GM19043 (cell line): ENCODE results near the gene UNCX.
"Not testable (repeated sequence)": the region's sequence is repeated elsewhere in the genome, so short reads cannot be mapped to it uniquely, and the experiment has no call there.

ENCODE experiments used
- ATAC-seq: cut with Tn5 transposase; IDR thresholded peaks from one replicate; pipeline ENCODE4 v1.9.1; 2021; ENCODE audit warnings: low read depth; ENCODE audit not compliant: unreplicated experiment

Gene UNCX

GRCh38 chr7:1232623-1233332, at the start of gene UNCX:
Gene UNCX, plus strand, starts transcription at chr7:1232872. Its CDS starts 146 bp downstream, at chr7:1233018.
- ATAC-seq = no peak

GRCh38 chr7:1187127-1187526, 45.5 kb upstream of the UNCX start:
- ATAC-seq = no peak

GRCh38 chr7:1188720-1189294, 43.9 kb upstream of the UNCX start:
- ATAC-seq = no peak

- ATAC-seq = no peak
Measured at GRCh38 chr7:1189986-1190772, 42.5 kb upstream of the UNCX start.

- ATAC-seq = no peak
Measured at GRCh38 chr7:1192171-1192676, 40.4 kb upstream of the UNCX start.

GRCh38 chr7:1193593-1194424, 38.9 kb upstream of the UNCX start:
- no peak for ATAC-seq

- not testable (repeated sequence) for ATAC-seq
Measured at GRCh38 chr7:1196441-1196840, 36.2 kb upstream of the UNCX start.

- no peak for ATAC-seq
Measured at GRCh38 chr7:1196950-1197349, 35.7 kb upstream of the UNCX start.

- ATAC-seq = no peak
Measured at GRCh38 chr7:1197997-1198625, 34.6 kb upstream of the UNCX start.

GRCh38 chr7:1200045-1200444, 32.6 kb upstream of the UNCX start:
- no peak for ATAC-seq

- no peak for ATAC-seq
Measured at GRCh38 chr7:1201916-1202315, 30.8 kb upstream of the UNCX start.

GRCh38 chr7:1202914-1203313, 29.8 kb upstream of the UNCX start:
- ATAC-seq = not testable (repeated sequence)

- ATAC-seq = no peak
Measured at GRCh38 chr7:1204460-1205140, 28.1 kb upstream of the UNCX start.

GRCh38 chr7:1205742-1206141, 26.9 kb upstream of the UNCX start:
- ATAC-seq = not testable (repeated sequence)

- ATAC-seq = no peak
Measured at GRCh38 chr7:1209097-1209496, 23.6 kb upstream of the UNCX start.

- ATAC-seq = no peak
Measured at GRCh38 chr7:1210321-1210978, 22.2 kb upstream of the UNCX start.

GRCh38 chr7:1210979-1211608, 21.6 kb upstream of the UNCX start:
- ATAC-seq = no peak

GRCh38 chr7:1211611-1212010, 21.1 kb upstream of the UNCX start:
- ATAC-seq = no peak

- not testable (repeated sequence) for ATAC-seq
Measured at GRCh38 chr7:1212025-1212424, 20.6 kb upstream of the UNCX start.
